HG03378 (cell line): ENCODE measurements around the gene PNO1.
"Not testable (repeated sequence)": the region's sequence is repeated elsewhere in the genome, so short reads cannot be mapped to it uniquely, and the experiment has no call there.

Experiments used
- ATAC-seq: cut with Tn5 transposase; IDR thresholded peaks from one replicate; pipeline ENCODE4 v1.9.1; 2021; ENCODE audit warnings: mild to moderate bottlenecking, moderate library complexity; ENCODE audit not compliant: unreplicated experiment

The PNO1 gene

DNA sequence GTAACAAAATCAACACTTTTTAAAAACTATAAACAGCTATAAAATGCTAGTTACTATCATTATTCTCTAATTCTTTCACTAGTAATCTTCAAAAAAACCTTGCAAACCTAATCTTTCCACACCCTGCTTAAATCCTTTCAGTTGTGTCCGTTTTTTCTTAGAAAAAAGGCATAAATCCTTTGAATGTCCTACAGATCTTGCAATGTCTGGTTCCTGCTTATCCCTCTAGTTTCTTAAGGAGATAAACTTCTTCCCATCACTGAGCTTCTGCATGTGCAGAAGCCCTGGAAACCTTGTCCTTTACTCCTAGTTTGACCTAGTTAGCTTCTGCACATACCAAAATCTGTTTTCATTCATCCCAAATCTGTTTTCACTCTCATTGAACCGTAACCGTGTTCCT is 1.3 kb upstream of the PNO1 start:
- no peak for ATAC-seq

DNA sequence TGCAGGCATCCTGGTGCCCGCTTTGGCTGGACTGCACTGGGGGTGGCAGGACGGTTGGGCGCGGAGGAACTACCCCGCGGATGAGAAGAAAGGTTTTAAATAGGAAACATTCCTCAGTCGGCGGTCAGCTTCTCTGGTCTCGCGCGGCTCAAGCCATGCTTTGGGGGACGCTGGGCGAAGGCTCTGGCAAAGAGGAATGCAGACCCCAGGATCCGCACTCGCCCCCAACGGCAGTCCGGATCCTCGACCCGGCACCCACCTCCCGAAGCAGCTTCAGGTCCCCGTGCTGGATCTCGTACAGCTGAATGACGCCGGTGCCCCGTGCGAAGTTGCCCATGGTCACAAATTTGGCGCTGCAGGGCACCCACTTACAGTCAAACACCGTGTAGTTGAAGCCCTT is 686 bp upstream of the PNO1 start:
- ATAC-seq = peak; percentile 13

DNA sequence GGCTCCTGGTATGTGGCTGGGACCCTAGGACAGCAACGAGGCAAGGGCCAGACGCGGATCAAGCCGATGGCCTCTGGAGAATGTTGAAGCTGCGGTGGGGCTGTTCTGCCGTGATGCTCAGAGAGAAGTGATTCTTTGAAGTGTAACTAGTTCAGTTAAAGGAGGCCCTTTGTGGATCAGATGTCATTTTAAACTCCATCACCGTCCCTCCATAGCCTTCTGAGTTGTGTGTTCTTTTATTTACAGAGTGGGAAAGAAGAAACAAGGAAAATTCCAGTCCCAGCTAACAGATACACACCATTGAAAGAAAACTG is 403 bp downstream of the PNO1 start:
- ATAC-seq = no peak

DNA sequence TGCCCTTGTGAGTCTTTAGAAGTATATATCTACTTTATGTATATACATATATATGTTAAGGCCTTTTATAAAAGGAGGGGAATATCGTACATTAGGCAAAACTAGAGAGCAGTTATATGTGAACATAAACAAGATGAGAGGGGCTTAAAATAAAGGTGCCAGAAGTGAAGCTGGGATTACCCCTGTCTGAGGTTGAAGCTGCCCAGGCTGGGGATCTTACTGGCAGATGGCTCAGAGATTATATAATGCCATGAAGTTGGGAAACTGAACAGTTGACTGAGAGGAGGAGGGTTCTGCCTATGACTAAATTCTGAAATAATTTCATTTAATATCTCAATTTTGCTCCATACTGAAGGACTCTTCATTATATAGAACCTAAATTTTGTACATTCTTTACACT is 6.0 kb downstream of the PNO1 start:
- no peak for ATAC-seq

DNA sequence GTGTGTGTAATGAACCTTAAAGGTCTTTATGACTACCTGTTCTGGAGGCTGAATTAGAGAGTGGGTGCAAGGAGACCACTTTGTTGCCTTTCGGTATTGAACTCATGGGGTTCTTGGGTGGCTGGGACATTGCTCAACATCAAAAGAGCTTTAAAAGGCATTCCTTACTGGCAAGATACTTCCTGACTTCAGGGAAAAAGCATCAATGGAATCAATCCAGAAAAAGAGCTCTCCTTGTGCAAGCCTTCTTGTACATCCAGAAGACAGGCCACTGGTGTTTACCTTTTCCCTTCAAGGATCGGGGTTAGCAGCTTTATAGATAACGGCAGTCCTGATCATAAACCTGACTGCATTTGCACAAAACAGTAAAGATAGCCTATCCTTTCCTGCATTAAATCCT is 9.5 kb downstream of the PNO1 start:
- no peak for ATAC-seq

DNA sequence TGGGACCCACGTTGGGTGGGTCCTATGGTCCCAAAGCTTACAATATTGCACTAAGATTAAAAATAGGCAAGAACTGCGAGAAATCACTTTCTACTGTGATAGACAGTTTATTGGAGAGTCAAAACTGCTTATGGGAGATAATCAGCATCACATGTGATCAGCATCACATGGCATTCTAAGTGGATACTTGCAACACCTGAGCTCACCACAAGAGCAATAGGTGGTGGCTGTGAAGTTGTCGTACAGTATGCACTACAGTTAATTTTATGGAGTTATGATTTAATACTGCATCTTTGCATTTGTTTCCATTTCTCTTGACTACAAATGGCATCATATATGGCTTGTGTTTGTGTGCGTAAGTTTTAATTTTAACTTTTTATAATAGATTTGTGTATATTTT is 11.6 kb downstream of the PNO1 start:
- ATAC-seq = no peak

DNA sequence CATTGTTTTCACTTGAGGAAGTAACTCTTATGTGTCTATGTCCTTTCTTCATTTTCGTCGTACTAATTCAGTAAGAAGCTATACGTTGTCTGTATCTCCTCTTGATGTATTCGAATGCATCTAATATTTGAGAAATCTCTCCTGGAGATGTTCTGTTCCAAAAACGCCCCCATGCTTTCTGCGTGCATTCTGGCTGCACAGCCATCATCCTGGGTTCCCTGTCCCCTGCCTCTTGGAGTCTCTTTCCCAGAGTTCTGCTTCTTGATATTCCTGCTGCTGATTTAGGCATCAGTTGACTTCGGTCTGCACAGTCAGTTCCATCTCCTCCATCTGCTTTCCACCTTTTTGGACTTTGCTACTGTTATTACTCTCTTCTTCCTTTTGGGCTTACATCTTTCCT is 13.5 kb downstream of the PNO1 start:
- ATAC-seq = no peak

DNA sequence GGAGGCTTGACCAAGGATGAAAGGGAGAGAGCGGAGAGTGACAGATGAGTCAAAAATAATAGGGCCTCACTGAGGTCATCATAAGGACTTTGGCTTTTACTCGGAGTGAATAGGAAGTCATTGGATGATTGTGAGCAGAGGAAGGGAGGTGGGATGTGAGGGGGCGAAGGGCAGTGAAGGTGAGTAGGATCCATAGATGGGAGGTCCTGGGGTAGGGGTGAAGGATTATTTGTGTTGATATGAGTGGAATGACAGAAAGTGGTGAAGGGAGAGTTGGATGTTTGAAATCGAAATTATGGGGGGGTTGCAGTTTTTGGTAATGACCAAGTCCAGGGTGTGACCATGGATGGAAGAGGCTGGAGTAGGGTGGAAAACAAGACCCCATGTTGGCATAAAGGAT is 14.0 kb downstream of the PNO1 start:
- no peak for ATAC-seq

DNA sequence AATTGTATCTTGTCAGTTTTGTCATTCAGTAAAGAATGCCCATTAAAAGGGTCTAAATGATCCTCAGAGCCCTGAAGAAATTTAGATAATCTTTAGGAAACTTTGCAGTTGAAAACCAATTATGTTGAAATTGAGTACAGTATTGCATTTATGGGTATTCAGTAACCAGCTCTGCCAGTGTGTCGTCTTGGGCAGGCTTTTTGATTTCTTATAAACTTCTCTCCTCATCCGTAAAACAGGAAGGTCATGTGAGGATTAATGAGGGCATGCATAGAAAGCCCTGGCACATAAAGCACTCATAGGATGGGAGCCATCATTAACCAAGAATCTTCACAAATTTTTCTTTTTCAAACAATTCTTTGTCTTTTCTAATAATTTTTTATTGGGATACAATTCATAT is 14.8 kb downstream of the PNO1 start:
- ATAC-seq = no peak

DNA sequence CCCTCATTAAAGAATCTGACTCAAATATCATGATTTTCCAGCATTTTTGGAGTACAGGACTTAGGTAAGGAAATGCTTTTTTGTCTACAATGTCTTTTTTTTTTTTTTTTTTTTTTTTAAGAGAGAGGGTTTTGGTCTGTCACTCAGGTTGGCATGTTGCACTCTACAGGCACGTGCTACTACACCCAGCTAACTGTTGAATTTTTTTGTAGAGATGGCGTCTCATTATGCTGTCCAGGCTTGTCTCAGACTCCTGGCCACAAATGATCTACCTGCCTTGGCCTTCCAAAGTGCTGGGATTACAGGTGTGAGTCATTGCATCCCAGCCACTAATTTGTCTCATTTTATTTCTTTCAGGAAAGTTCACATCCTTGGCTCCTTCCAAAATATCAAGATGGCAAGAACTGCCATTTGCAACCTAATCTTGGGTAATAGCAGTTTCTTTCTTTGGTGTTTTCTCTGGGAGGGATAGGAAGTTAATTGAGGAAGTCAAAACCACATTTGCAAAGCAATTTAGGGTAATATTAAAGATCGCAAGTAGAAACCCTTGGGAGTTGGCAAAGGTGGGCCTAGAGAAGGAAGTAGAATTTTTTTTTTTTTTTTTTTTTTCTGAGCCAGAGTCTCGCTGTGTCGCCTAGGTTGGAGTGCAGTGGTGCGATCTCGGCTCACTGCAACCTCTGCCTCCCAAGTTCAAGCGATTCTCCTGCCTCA is 15.5 kb downstream of the PNO1 start:
- no peak for ATAC-seq

DNA sequence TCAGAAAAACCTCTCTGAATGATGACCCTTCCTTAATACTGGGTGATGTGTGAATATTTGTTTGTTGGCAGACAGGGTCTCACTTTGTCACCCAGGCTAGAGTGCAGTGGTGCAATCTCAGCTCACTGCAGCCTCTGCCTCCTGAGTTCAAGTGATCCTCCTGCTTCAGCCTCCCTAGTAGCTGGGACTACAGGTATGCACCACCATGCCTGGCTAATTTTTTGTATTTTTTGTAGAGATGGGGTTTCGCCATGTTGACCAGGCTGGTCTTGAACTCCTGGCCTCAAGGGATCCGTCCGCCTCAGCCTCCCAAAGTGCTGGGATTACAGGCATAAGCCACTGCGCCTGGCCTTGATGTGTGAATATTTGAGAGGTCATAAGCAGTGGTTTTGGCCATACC is 17.5 kb downstream of the PNO1 start:
- ATAC-seq = not testable (repeated sequence)

DNA sequence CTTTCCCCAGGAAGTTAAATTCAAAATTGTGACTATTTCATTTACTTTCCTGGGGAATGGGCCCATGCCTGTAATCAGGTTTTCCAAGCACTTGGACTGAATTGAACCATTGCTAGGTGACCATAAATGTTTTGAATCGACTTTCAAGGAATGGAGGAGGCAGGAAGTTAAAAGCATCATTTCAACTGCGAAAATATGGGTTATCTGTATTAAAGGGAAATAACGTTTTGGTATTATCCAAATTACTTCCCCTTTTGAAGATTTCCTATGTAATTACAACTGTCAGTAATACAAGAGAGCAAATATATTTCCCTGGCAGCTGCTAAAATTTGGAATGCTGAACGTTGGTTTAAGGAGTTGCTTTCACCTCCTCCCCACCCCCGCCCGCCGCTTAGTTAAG is 19.0 kb downstream of the PNO1 start:
- no peak for ATAC-seq

DNA sequence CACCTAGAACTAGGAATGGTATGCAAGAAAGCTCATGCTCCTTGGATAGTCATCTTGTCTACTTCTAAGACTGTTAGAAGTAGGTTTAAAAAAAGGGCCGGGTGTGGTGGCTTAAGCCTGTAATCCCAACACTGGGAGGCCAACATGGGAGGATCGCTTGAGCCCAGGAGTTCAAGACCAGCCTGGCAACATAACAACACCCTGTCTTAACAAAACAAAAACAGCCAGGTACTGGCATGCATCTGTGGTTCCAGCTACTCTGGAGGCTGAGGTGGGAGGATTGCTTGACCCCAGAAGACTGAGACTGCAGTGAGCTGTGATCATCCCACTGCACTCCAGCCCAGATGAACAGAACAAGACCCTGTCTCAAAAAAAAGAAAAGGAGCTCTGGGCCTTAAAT is 19.9 kb downstream of the PNO1 start:
- no peak for ATAC-seq

DNA sequence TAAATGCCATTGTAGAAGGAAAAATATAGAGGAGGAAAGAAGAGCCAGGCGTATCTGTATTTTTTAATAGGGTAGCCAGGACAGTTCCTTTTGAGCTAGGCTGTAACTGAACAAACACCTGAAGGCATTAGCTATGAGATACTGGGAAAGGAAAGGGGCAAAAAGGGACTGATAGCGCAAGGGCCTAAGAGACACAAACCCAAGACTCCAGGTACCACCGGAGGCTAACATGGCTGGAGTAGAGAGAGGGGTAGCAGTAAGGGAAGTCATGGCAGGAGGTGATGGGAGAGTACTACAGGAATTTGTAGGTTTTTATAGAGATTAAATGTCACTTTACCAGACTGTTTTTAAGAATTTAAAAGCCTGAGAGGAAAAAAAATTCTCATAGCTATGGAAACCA is 20.7 kb downstream of the PNO1 start:
- no peak for ATAC-seq

DNA sequence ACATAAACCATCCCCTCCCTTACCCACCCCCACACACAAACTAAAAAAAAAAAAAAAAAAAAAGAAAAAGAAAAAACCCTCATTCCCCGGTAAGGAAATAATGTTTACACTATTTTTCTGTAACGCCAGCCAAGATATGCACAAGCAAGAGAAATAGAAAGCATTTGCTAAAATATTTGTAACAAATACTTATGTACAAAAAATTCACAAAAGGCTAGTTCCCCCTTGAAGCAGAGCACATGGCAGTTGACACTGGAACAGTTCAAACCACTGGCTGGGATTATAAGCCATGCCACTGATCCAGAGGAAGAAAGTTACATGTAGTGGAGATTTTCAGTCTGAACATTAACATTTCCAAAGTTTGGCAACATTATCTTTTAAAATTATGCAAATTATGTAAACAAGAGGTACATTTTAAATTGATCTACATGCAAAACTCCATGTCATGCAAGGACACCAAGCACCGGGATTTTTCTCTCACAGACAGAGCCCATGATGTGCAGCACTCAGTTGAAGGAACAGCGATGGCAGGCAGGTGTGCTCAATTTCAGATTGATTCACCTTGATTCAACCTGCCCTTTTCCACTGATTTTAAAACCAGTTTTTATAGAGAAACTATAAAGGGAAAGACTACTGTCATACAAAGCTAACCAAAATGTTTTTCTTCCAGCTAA is 21.4 kb downstream of the PNO1 start:
- ATAC-seq = no peak

DNA sequence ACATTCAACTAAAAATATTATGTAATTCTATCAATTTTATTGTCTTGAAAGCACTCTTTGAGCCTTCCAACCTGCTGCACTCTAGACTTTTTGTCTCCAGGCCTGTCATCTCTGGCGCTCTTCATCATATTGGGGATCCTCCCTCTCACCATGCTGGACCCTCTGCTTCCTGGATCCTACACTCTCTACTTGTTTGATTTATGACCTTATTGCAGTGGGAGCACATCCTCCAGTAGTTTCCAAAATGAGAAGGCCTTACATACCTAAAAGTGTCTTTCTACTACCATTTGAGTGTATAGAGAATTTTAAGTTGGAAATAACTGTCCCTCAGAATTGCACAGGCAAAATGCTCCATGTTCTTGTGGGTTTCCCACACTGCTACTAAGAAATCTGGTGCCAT is 25.2 kb downstream of the PNO1 start:
- no peak for ATAC-seq

DNA sequence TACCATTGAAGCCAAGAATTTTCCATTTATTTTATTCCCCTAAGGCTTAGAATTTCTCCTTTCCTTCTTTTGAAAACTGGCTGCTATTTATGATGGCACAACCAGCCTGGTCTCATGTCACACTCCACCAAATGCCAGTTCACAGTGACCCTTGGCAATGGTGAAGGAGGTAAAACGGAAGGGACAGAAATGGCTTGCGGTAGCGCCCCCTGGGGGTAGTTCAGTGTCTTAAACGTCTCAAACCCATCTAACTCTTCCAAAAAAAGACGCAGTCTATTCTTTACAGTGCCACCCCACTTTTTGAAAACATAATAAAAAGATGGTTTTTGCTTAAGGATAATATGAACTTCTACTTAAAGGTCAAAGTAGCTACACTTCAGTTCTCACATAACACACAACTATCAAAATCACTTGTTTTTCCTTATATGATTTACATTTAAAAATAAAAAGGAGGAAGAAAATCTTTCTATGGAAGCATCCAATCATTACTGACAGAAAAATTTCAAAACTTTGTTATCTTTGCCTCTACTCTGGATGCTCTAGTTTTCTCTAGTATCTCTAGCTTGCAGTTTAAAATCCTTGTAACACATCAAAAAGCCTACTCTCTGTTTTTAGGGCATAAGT is 28.0 kb downstream of the PNO1 start:
- no peak for ATAC-seq

DNA sequence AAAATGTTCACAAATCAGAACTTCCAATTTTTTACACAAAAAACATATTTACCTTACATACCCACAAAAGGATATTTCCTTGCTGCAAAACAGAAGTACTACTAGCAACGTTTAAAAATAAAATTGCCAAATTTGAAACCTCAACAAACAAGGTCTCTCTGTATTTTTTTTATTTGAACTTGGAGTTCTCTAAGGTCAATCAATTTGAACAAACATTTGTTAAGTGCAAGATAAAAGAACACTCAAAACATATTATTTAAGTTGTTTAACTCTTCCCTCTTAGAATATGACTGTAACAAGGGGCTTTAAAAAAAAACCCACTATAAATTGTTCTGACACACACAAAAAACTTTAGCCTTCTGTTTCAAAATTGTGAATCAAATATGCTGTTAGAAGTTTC is 29.6 kb downstream of the PNO1 start:
- ATAC-seq = no peak

DNA sequence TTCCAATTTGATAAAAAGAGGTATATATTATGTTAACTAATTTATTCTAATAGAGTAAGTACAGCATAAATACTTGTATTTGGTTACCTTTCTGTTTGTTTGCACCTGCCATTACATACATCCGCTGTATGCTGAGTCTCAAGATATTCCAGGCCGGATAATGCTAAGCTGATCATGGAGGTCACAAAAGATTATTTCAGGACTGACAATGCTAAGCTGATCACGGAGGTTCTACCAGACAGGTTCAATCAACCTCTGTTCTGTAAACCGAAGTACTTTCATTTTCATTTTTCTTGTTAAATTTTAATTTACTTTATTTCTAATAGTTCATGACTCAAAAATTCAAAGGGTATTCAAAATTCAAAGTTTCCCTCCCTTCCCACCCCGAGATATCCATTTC is 31.1 kb downstream of the PNO1 start:
- ATAC-seq = no peak

DNA sequence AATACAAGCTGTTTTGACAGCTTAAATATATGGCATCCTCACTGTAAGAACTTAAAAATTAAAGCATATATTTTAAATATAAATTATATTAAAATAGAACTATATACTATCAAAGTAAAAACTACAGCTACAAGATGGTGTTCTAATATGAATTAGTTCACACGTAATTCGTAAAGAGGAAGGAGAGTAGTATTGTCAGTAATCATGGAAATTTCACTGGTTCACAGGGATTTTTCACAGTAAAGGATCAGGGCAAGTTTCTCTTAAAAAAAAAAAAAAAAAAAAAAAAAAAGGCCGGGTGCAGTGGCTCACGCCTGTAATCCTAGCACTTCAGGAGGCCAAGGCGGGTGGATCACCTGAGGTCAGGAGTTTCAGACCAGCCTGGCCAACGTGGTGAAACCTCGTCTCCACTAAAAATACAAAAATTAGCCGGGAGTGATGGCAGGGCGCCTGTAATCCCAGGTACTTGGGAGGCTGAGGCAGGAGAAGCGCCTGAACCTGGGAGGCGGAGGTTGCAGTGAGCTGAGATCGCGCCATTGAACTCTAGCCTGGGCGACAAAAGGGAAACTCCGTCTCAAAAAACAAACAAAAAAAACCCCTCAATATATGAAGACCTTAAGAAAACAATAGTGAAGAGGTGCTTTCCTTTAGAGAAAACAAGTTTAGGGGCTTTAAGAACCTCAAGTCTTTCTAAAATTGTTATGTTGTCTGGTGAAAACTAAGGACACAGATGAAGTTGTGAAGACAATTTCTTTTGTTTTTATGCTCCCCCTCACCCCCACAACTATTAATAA is 32.5 kb downstream of the PNO1 start:
- ATAC-seq = no peak

DNA sequence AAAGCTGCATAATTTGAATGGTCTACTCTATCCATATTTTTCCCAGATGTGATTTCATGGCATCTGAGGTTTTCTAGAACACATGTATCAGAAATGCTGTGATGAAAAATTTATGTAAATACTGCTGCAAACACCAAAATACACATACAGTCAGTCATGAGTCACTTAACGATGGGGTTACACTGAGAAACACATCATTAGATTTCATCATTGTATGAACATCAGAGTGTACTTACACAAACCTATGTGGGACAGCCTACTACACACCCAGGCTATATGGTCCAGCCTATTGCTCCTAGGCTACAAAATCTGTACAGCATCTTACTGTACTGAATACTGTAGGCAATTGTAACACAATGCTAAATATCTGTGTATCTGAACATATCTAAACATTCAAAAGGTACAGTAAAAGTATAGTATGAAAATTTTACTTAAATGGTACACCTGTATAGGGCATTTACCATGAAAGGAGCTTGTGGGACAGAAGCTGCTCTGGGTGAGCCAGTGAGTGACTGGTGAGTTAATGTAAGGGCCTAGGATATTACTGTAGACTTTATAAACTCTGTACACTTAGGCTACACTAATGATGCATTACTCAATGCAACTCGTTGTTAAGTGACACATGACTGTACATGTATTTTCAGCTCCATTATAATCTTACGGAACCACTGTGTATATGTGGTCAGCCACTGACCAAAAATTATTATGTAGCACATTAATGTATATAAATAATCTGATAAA is 33.5 kb downstream of the PNO1 start:
- ATAC-seq = no peak
